GM21390 (cell line): Measurements from ENCODE around the gene P3R3URF.

Source experiments
- ATAC-seq: cut with Tn5 transposase; IDR thresholded peaks from one replicate; pipeline ENCODE4 v1.9.1; 2021; ENCODE audit not compliant: unreplicated experiment

P3R3URF gene

GRCh38 chr1:46133781-46134350 is 42.4 kb downstream of the P3R3URF start:
- no peak for ATAC-seq

- ATAC-seq: peak; percentile 50
Observed at GRCh38 chr1:46133181-46133658, 43.1 kb downstream of the P3R3URF start.

DNA sequence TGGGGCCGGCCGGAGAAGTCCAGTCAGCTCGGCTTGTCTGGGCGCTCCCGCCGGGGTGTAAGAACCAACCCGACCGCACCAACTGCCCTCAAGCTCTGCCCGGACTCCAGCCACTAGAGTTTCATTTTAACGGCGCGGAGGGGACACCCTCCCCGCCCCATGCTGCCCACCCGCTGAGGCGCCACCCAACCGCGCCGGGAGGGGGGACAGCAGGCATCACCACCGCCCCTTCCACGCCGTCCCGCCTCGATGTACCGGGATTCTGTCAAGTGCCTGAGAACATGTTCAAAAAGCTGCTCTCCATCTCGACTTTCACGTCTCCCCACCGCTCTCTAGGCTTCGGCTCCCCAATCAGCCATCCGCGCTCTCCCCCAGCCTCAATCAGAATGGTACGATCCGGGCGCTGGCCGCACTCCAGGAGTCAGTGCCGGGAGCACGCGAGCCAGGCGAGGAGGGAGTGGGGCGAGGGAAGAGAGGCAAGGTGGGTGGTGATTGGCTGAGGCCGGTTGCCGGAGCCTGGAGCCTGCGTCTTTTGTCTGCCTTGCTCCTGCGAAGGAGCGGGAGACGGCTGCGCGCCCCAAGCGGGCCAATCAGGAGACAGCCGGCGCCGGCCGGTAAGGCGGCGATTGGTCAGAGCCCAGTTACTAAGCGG is 43.6 kb downstream of the P3R3URF start, which contains the start of gene PIK3R3:
Gene PIK3R3 (minus strand): TSS at position 101 of the 652 bp plus-strand sequence. CDS start 677 bp downstream, outside the sequence.
- peak; percentile 82 for ATAC-seq

DNA sequence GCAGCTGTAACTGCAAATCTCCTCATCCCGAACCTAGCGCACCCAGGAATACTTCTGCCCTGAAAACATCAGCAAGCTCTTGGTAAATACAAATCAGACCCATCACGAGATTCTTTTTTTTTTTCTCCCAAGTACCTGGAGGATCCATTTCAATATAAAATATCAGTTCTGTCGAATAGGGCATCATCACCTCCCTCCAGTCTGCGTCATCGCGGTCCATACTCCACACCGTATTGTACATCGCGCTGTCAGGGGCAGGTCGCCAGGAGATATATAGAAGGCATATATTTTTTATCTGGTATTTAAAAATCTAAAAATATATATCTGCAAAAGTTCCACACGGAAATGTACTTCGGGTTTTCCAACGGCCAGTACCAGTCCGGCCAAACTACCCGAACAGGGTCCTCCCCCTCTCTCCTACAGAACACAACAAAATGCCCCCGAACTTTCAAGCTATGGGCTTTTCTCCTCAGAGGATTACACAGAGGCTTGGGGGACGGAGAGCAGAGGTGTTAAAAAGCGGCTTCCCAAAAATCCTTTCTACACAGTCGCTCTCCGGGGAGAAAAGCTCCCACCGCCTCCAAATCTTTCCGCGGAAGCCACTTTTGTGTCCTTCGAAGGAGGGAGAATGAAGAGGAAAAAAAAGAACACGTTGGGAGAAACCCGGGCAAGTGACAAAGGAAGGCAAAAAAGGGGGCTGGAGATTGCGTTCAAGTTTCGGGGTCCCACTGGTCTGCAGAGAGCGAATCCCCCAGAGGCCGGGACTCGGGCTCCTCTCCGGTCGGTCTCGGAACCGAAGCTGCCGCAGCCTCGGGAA is 44.4 kb downstream of the P3R3URF start:
- no peak for ATAC-seq

- no peak for ATAC-seq
Observed at GRCh38 chr1:46131093-46131492, 45.2 kb downstream of the P3R3URF start.

DNA sequence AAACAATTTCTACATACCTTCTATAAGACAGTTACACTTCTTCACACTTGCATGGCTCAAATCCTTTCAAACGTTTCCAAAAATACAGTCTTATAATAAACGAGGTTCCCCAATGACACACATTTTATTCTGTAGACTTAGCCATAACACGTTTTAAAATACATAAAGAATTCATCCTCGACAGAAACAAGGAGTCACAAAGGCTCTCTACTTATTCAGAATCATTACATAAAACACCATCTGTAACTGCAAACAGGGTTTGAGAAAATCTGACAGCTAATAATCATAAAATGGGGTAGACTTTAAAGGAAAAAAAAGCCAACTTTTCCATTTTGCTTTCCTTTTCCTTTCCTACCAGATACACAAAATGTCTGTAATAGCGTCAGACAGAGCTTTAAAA is 45.7 kb downstream of the P3R3URF start:
- no peak for ATAC-seq

GRCh38 chr1:46130121-46130520 is 46.2 kb downstream of the P3R3URF start:
- no peak for ATAC-seq

- ATAC-seq: no peak
Observed at GRCh38 chr1:46128344-46128743, 47.9 kb downstream of the P3R3URF start.
